ENCODE measurements around the gene PDE10A.

PDE10A gene

GRCh38 chr6:165653607-165654006 lies 9.4 kb downstream of the PDE10A start:
- no peak for DNase-seq

- DNase-seq, result no peak
Observed at GRCh38 chr6:165653196-165653595, 9.8 kb downstream of the PDE10A start.

GRCh38 chr6:165652766-165653165 lies 10.3 kb downstream of the PDE10A start:
- no peak for DNase-seq

- no peak for DNase-seq
Observed at GRCh38 chr6:165649166-165650137, 13.6 kb downstream of the PDE10A start.

GRCh38 chr6:165647041-165647440 lies 16.0 kb downstream of the PDE10A start:
- DNase-seq, result no peak

- no peak for DNase-seq
Observed at GRCh38 chr6:165645919-165646318, 17.1 kb downstream of the PDE10A start.

GRCh38 chr6:165644586-165645266 lies 18.3 kb downstream of the PDE10A start:
- DNase-seq, result no peak

- DNase-seq, result no peak
Observed at GRCh38 chr6:165643015-165643414, 20.0 kb downstream of the PDE10A start.

- no peak for DNase-seq
Observed at GRCh38 chr6:165641672-165642156, 21.3 kb downstream of the PDE10A start.

GRCh38 chr6:165640806-165641205 lies 22.2 kb downstream of the PDE10A start:
- no peak for DNase-seq

GRCh38 chr6:165638530-165638929 lies 24.5 kb downstream of the PDE10A start:
- DNase-seq, result no peak

- no peak for DNase-seq
Observed at GRCh38 chr6:165637586-165637985, 25.5 kb downstream of the PDE10A start.

- no peak for DNase-seq
Observed at GRCh38 chr6:165636402-165637048, 26.5 kb downstream of the PDE10A start.

- DNase-seq, result no peak
Observed at GRCh38 chr6:165635965-165636364, 27.1 kb downstream of the PDE10A start.

GRCh38 chr6:165634101-165634880 lies 28.8 kb downstream of the PDE10A start:
- DNase-seq, result no peak

- DNase-seq, result no peak
Observed at GRCh38 chr6:165632194-165632593, 30.8 kb downstream of the PDE10A start.

- DNase-seq, result no peak
Observed at GRCh38 chr6:165630544-165630953, 32.5 kb downstream of the PDE10A start.

- DNase-seq, result no peak
Observed at GRCh38 chr6:165628955-165629354, 34.1 kb downstream of the PDE10A start.

GRCh38 chr6:165627366-165627765 lies 35.7 kb downstream of the PDE10A start:
- no peak for DNase-seq

GRCh38 chr6:165626711-165627110 lies 36.3 kb downstream of the PDE10A start:
- DNase-seq, result no peak

- DNase-seq, result no peak
Observed at GRCh38 chr6:165624871-165625639, 38.0 kb downstream of the PDE10A start.

- no peak for DNase-seq
Observed at GRCh38 chr6:165621940-165622339, 41.1 kb downstream of the PDE10A start.

All from activated CD8-positive, alpha-beta memory T cell treated with anti-CD3 and anti-CD28 coated beads, Interleukin-2, amount 50 U/mL, for 48 hours (primary cell).